SH-SY5Y (cell line): ENCODE measurements around the gene PIK3AP1.

Source experiments
- GATA2 ChIP-seq: IDR thresholded peaks from 2 replicates; pipeline ENCODE4 v1.6.1; 2011; ENCODE audit warnings: mild to moderate bottlenecking, low read depth, low read length
- GATA3 ChIP-seq: IDR thresholded peaks from 2 replicates; pipeline ENCODE4 v1.6.1; 2011; ENCODE audit warnings: low read depth, mild to moderate bottlenecking, low read length, moderate library complexity

DNA sequence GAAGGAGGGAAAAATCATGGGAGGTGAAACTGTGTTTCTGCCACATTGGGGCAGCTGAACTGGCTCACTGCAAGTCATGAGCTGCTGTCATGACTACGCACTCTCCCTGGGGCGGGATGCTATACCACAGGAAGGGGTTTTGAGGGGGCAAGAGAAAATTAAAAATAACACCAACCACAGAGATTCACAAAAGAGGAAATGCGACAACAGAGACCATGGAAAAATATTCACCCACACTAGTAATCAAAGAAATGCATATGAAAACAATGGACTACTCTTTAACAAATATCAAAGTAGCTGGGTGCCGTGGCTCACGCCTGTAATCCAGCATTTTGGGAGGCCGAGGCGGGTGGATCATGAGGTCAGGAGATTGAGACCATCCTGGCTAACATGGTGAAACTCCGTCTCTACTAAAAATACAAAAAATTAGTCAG lies 68.3 kb downstream of the PIK3AP1 start:
- TF ChIP-seq GATA2 (no peak), GATA3 (no peak)
